LNCaP clone FGC (cell line): ENCODE measurements around the gene CMTM3.
A peak's percentile ranks its signal among the peaks of the same experiment; 100 is the strongest.

Source experiments
- DNase-seq: peaks from one replicate; pipeline ENCODE4 v3.0.0-alpha.2; 2011; ENCODE audit warnings: low read depth
- H3K4me3 ChIP-seq: 2 replicates; pipeline ENCODE4 v1.5.1; 2011; ENCODE audit warnings: mild to moderate bottlenecking, low read depth, low read length, control low read depth
- TF ChIP-seq, protein P1 (sequence below): IDR thresholded peaks from 2 replicates; pipeline ENCODE4 v1.5.1; 2012; ENCODE audit warnings: mild to moderate bottlenecking; ENCODE audit not compliant: control insufficient read depth, insufficient read depth; ENCODE audit errors: extremely low read depth

The CMTM3 gene

DNA sequence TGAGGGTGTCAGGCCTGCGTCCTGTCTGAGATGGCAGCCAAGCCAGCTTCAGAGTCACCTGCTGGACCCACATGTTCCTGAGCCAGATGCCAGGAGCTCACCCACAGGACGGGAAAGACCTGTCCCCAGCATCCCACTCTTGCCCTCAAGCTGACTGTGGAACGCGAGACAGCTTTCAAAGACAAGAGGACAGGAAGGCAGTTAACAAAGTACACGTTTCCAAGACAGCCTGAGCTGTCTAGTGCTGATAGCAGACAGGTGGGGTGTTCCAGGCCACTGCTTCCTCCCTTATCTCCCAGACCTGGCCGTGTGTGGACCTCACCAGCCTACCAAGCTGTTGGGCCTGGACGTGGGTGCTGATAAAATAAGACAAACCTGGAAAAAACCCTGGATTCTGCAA, 13.2 kb downstream of the CMTM3 start:
- DNase-seq, result peak; percentile 11
- TF ChIP-seq, protein P1, sequence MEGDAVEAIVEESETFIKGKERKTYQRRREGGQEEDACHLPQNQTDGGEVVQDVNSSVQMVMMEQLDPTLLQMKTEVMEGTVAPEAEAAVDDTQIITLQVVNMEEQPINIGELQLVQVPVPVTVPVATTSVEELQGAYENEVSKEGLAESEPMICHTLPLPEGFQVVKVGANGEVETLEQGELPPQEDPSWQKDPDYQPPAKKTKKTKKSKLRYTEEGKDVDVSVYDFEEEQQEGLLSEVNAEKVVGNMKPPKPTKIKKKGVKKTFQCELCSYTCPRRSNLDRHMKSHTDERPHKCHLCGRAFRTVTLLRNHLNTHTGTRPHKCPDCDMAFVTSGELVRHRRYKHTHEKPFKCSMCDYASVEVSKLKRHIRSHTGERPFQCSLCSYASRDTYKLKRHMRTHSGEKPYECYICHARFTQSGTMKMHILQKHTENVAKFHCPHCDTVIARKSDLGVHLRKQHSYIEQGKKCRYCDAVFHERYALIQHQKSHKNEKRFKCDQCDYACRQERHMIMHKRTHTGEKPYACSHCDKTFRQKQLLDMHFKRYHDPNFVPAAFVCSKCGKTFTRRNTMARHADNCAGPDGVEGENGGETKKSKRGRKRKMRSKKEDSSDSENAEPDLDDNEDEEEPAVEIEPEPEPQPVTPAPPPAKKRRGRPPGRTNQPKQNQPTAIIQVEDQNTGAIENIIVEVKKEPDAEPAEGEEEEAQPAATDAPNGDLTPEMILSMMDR, result no peak
- H3K4me3 ChIP-seq, result no peak overlapping the region

DNA sequence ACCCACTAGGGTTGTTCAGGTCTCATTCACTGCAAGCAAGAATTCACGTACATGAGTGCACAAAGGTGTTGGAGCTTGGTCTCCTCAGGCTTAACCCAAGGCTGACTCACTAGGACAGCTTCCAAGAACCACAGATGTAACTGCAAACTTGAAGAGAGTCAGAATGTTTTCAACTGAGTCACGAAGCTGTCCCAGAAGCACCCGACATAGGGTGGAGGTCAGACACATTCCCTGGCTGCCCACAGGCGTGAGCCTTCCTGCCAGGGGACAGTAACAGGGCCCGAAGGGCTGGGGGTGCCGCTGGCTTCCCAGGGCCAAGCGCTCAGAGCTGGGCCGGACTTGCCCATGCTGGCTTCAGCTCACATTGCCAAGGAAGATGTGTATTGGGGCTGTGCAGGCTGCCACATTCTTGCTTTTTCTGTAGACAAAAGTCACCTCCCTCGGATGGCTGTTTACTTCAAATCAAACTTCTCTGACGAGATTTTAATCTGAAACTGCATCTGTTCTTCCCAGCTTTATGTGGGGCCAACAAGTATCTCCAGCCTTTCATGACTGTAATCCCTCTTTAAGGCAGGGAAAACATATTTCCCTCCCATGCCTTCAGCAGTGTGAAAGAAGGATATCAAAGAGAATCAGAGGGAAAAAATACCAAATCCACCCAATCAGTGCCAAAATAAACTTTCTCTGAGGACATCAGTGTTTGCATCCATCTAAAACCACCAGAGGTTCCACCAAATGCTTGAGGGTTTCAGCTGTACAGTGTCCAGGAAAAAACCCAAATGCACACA, 14.3 kb downstream of the CMTM3 start:
- TF ChIP-seq, protein P1, result no peak
- DNase-seq, result no peak

DNA sequence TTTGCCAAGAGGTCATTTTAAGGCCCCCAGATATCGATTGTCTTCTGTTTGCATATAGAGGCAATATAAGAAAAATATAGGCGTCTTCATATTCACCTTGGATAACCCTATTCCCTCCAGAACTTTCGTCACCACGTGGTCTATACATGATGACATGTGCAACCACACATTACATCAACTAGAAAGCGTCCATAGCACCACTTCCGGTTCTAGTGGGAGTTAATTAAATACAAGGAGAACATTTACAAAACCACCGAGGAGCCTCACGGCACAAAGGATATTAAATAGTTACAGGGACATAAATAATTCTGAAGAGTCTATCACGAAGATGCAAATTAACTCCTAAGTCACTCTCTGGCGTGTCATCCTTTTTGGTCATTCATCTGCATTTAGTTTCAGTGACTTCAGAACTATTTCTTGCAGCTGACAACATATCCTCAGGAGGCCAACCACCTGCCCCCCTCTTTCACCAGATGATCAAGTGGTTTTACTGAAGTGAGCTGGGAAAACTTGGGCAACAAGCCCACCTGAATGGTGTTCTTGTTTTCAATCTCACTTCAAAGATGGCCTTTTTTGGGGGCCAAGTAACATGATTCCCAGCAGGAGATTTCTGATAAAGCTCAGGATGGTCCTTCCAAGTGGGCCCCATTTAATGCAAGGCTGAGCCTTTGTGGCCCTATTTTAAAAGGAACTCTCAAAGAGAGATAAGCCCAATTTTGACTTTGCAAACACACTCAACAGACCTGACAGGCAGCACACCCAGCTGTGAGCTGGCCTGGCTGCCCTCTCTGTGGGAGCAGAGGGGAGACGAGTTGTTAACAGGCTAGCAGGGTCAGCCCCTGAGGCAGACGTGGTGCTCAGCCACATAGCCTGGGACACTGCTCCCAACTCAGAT, 15.3 kb downstream of the CMTM3 start:
- TF ChIP-seq, protein P1, result no peak
- H3K4me3 ChIP-seq, result no peak overlapping the region
- no peak for DNase-seq

More for the DNA sequence above, 14.3 kb downstream of the CMTM3 start:
- H3K4me3 ChIP-seq, result no peak overlapping the region

DNA sequence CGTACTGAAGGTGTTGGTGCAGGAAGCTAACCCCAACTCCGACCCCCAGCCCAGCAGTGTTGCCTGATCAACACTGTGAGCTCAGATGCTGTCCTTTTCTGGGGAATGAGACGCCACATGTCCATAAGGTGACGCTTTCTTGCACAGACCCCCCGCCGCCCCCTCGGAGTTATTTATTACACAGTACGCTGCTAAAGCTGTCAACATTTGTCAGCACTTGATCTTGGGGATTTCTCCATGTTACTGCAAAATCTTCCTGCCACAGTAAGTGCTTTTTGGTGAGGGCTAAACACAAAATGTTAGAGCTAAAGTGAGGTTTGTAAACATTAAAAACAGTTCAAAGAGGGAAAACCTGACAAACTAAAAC, 15.9 kb downstream of the CMTM3 start:
- H3K4me3 ChIP-seq, result no peak overlapping the region
- DNase-seq, result no peak
- TF ChIP-seq, protein P1, result no peak

DNA sequence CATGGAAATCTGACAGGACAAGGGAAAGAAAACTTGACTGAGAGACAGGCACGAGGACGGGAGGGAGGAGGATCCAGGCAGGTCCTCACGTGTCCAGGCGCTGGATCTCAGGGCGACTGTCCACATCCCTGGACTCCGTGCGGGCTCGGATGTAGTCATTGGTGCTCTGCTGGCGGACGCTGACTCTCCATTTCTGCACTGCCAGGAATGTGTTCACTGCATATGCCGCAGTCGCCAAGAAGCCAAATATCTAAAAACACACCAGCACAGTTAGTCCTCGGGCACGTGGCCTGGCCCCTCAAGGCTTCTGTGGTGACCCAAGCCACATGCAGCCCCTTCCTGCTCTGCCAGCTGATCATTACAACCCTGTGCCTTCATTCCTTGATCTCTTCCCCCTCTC, 17.5 kb downstream of the CMTM3 start:
- DNase-seq, result no peak
- H3K4me3 ChIP-seq, result no peak overlapping the region
- TF ChIP-seq, protein P1, result no peak

DNA sequence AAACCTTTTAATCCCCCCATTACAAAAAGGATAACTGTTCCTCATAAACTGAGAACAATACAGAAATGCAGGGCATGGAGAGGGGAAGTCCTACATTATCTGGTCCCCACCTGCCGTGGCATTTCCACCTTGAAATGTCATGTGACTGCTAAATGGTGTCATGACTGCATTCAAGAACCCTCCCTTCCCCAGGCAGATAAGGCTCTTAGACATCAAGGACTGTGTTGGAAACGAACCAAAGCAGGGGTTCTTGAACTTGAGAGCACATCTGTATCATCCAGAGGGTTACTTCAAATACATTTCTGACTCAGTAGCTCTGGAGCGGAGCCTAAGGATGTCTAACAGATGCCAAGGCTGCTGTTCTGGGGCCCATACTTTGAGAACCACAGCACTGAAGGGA, 18.4 kb downstream of the CMTM3 start:
- DNase-seq, result no peak
- TF ChIP-seq, protein P1, result no peak

More for the DNA sequence above, 18.4 kb downstream of the CMTM3 start:
- no peak overlapping the region for H3K4me3 ChIP-seq
